Thymus (tissue), 11 donors: ENCODE measurements around the gene MBP. TPM values are rescaled to one million over a fixed set of nuclear protein-coding genes. Genes with fewer than 3 reads are reported as not detected.

Source experiments
- DNase-seq, 9 donors: peaks; one replicate each; pipeline ENCODE4 v3.0.0-alpha.2; 2013; ENCODE audit warnings: low spot score in 9 of 9, low read depth in 6 of 9, missing footprints in 1 of 9
- H3K27ac ChIP-seq, 2 donors: one replicate each; pipeline ENCODE4 v1.5.1; 2013; ENCODE audit warnings: control low read depth in 1 of 2, low read depth in 1 of 2, low read length in 1 of 2, mild to moderate bottlenecking in 1 of 2, moderate library complexity in 1 of 2
- H3K27me3 ChIP-seq, 2 donors: one replicate each; pipeline ENCODE4 v1.5.1; 2013; ENCODE audit warnings: low read length in 1 of 2; ENCODE audit not compliant: control insufficient read depth in 2 of 2, insufficient read depth in 1 of 2
- H3K36me3 ChIP-seq, 2 donors: one replicate each; pipeline ENCODE4 v1.5.1; 2013; ENCODE audit warnings: low read length in 1 of 2, mild to moderate bottlenecking in 1 of 2, moderate library complexity in 1 of 2; ENCODE audit not compliant: control insufficient read depth in 2 of 2, insufficient read depth in 2 of 2
- H3K4me1 ChIP-seq, 2 donors: one replicate each; pipeline ENCODE4 v1.5.1; 2013; ENCODE audit warnings: low read length in 2 of 2; ENCODE audit not compliant: control insufficient read depth in 2 of 2, insufficient read depth in 2 of 2
- H3K4me3 ChIP-seq, 2 donors: one replicate each; pipeline ENCODE4 v1.5.1; 2013; ENCODE audit warnings: low read length in 2 of 2, control low read depth in 1 of 2, mild to moderate bottlenecking in 1 of 2
- H3K9me3 ChIP-seq, 2 donors: one replicate each; pipeline ENCODE4 v1.5.1; 2013; ENCODE audit warnings: low read length in 1 of 2, mild to moderate bottlenecking in 1 of 2; ENCODE audit not compliant: control insufficient read depth in 2 of 2, insufficient read depth in 1 of 2
- WGBS: extraction: QIAGEN DNeasy Blood & Tissue Kit; methylation state at CpG from one replicate; pipeline ENCODE4 v1.1.7; 2013; 5-methylcytosine and 5-hydroxymethylcytosine counted together
- polyA plus RNA-seq: library from polyadenylated mRNA; stranded (reverse); fragments of 200-250 nt; gene quantifications from one replicate; pipeline ENCODE4 v1.2.3, GENCODE V29; 2013
- total RNA-seq: library from RNA; stranded (reverse); fragments of 120-200 nt; gene quantifications from one replicate; pipeline ENCODE4 v1.2.4, GENCODE V29; 2013
- donor health status: healthy.

The MBP gene
- total and polyA plus RNA-seq, 2 donors, result 16.1 to 16.3 TPM

- Histone ChIP-seq H3K27me3 (no peaks in the 10 kb centered on the region), H3K27ac (no peak overlapping the region)
- WGBS, result 71% methylated on average over 14 of the region's 14 CpGs
These were observed 9.0 kb downstream of the MBP start for GRCh38 chr18:77123320-77124231.

GRCh38 chr18:77121523-77121922 lies 11.1 kb downstream of the MBP start:
- no peak overlapping the region for H3K4me3 ChIP-seq
- H3K36me3 ChIP-seq, result no peaks in the 10 kb centered on the region
- H3K27ac ChIP-seq, result no peak overlapping the region
- DNase-seq, result no peak
- H3K9me3 ChIP-seq, result peaks cover 1 to 2% of the 10 kb centered on the region in 2 donors
- peaks cover 14 to 27% of the 10 kb centered on the region in 2 donors for H3K4me1 ChIP-seq
- 95% methylated on average over 3 of the region's 3 CpGs for WGBS
- H3K27me3 ChIP-seq, result no peaks in the 10 kb centered on the region

More at GRCh38 chr18:77123320-77124231, 9.0 kb downstream of the MBP start:
- Histone ChIP-seq H3K4me3 (no peak overlapping the region), H3K4me1 (peaks cover 14 to 32% of the 10 kb centered on the region in 2 donors), H3K9me3 (peaks cover 1 to 2% of the 10 kb centered on the region in 2 donors), H3K36me3 (no peaks in the 10 kb centered on the region)
- no peak for DNase-seq

GRCh38 chr18:77119851-77120491 lies 12.6 kb downstream of the MBP start:
- no peak overlapping the region for H3K27ac ChIP-seq

GRCh38 chr18:77119101-77119850 lies 13.3 kb downstream of the MBP start:
- Histone ChIP-seq H3K27me3 (peaks cover 0 to 10% of the 10 kb centered on the region in 2 donors), H3K4me3 (no peak overlapping the region), H3K36me3 (no peaks in the 10 kb centered on the region), H3K9me3 (peaks cover 0 to 2% of the 10 kb centered on the region in 2 donors), H3K4me1 (peaks cover 12 to 40% of the 10 kb centered on the region in 2 donors), H3K27ac (no peak overlapping the region)
- 94% methylated on average over 12 of the region's 12 CpGs for WGBS
- no peak for DNase-seq

More at GRCh38 chr18:77119851-77120491, 12.6 kb downstream of the MBP start:
- 96% methylated on average over 23 of the region's 23 CpGs for WGBS
- Histone ChIP-seq H3K9me3 (peaks cover 1 to 2% of the 10 kb centered on the region in 2 donors), H3K27me3 (peaks cover 0 to 3% of the 10 kb centered on the region in 2 donors), H3K4me3 (no peak overlapping the region), H3K36me3 (no peaks in the 10 kb centered on the region), H3K4me1 (peaks cover 14 to 40% of the 10 kb centered on the region in 2 donors)
- no peak for DNase-seq

- Histone ChIP-seq H3K36me3 (no peaks in the 10 kb centered on the region), H3K4me1 (peaks cover 8 to 40% of the 10 kb centered on the region in 2 donors), H3K9me3 (peaks cover 0 to 2% of the 10 kb centered on the region in 2 donors), H3K4me3 (no peak overlapping the region), H3K27ac (no peak overlapping the region), H3K27me3 (peaks cover 0 to 13% of the 10 kb centered on the region in 2 donors)
- DNase-seq, result no peak
- 98% methylated on average over 12 of the region's 12 CpGs for WGBS
These were observed 14.1 kb downstream of the MBP start for GRCh38 chr18:77118256-77119090.

- Histone ChIP-seq H3K4me1 (peaks cover 8 to 42% of the 10 kb centered on the region in 2 donors), H3K27me3 (peaks cover 0 to 18% of the 10 kb centered on the region in 2 donors), H3K9me3 (peaks cover 0 to 2% of the 10 kb centered on the region in 2 donors), H3K27ac (no peak overlapping the region), H3K4me3 (no peak overlapping the region), H3K36me3 (no peaks in the 10 kb centered on the region)
- DNase-seq, result no peak
- 96% methylated on average over 18 of the region's 18 CpGs for WGBS
These were observed 16.1 kb downstream of the MBP start for GRCh38 chr18:77116201-77117080.

GRCh38 chr18:77115192-77115953 lies 17.2 kb downstream of the MBP start:
- WGBS, result 46% methylated on average over 8 of the region's 8 CpGs
- H3K4me3 ChIP-seq, result no peak overlapping the region

More at GRCh38 chr18:77115192-77115953, 17.2 kb downstream of the MBP start:
- Histone ChIP-seq H3K27me3 (peaks cover 0 to 18% of the 10 kb centered on the region in 2 donors), H3K4me1 (peaks cover 8 to 44% of the 10 kb centered on the region in 2 donors), H3K36me3 (no peaks in the 10 kb centered on the region), H3K9me3 (peaks cover 0 to 2% of the 10 kb centered on the region in 2 donors), H3K27ac (peak overlapping the region; percentile 19 to 74)
- no peak for DNase-seq
